Measurements from ENCODE around the gene SYT12. TPM values are rescaled to one million over a fixed set of nuclear protein-coding genes. Genes with fewer than 3 reads are reported as not detected.

The SYT12 gene
- polyA plus RNA-seq, 1 donor = 0.13 TPM

Other genes starting within 250 kb of the SYT12 start
- gene RCE1, start 179.7 kb upstream of the SYT12 start, polyA plus RNA-seq (ENCODE audit: insufficient read length) = 24.3 TPM
- gene LRFN4, start 166.1 kb upstream of the SYT12 start, polyA plus RNA-seq (ENCODE audit: insufficient read length) = 11.5 TPM
- gene PC, start 64.8 kb upstream of the SYT12 start, polyA plus RNA-seq (ENCODE audit: insufficient read length) = 39.9 TPM
- not detected for gene C11orf86, start 47.8 kb upstream of the SYT12 start, polyA plus RNA-seq (ENCODE audit: insufficient read length)
- 8.0 TPM for gene RHOD, start 33.7 kb downstream of the SYT12 start, polyA plus RNA-seq (ENCODE audit: insufficient read length)
- 87.2 TPM for gene KDM2A, start 96.1 kb downstream of the SYT12 start, polyA plus RNA-seq (ENCODE audit: insufficient read length)
- gene GRK2, start 243.3 kb downstream of the SYT12 start, polyA plus RNA-seq (ENCODE audit: insufficient read length) = 52.4 TPM